Fibroblast of the aortic adventitia (primary cell): ENCODE results near the gene ARMCX2. TPM values are rescaled to one million over a fixed set of nuclear protein-coding genes. Genes with fewer than 3 reads are reported as not detected.

Experiments used
- DNase-seq: peaks from one replicate; pipeline ENCODE4 v3.0.0-alpha.2; 2010; ENCODE audit warnings: low read depth
- H3K4me3 ChIP-seq: 2 replicates; pipeline ENCODE4 v1.5.1; 2011; ENCODE audit warnings: low read depth, mild to moderate bottlenecking, control low read depth, low read length, moderate library complexity
- CTCF ChIP-seq: IDR thresholded peaks from 2 replicates; pipeline ENCODE4 v1.5.1; 2011; ENCODE audit warnings: mild to moderate bottlenecking, low read length, control low read depth, inconsistent platforms; ENCODE audit not compliant: insufficient read depth
- total RNA-seq: library from RNA; depleted of rRNA; stranded (reverse); fragments of >200 nt; gene quantifications from 2 replicates; pipeline ENCODE4 v1.2.3, GENCODE V29; 2012; ENCODE audit warnings: low replicate concordance

ARMCX2 gene
- total RNA-seq, 1 donor, result 68.5 TPM

GRCh38 chrX:101682723-101683122, 23.1 kb upstream of the ARMCX2 start:
- H3K4me3 ChIP-seq, result no peak overlapping the region
- DNase-seq, result no peak
- TF ChIP-seq CTCF, result no peak

GRCh38 chrX:101677028-101677427, 17.4 kb upstream of the ARMCX2 start:
- H3K4me3 ChIP-seq, result no peak overlapping the region
- TF ChIP-seq CTCF, result no peak
- no peak for DNase-seq

GRCh38 chrX:101676571-101676970, 16.9 kb upstream of the ARMCX2 start:
- no peak for TF ChIP-seq CTCF
- no peak overlapping the region for H3K4me3 ChIP-seq
- DNase-seq, result no peak

- no peak for DNase-seq
- H3K4me3 ChIP-seq, result no peak overlapping the region
- no peak for TF ChIP-seq CTCF
Observed at GRCh38 chrX:101668143-101668542, 8.5 kb upstream of the ARMCX2 start.

- TF ChIP-seq CTCF, result no peak
- DNase-seq, result peak; percentile 36
- H3K4me3 ChIP-seq, result peak overlapping the region; percentile 75
Observed at GRCh38 chrX:101658661-101659491, 774 bp downstream of the ARMCX2 start.

- no peak for TF ChIP-seq CTCF
Observed at GRCh38 chrX:101657495-101657894, 2.2 kb downstream of the ARMCX2 start.

GRCh38 chrX:101656817-101657216, 2.8 kb downstream of the ARMCX2 start:
- H3K4me3 ChIP-seq, result no peak overlapping the region
- TF ChIP-seq CTCF, result no peak
- DNase-seq, result no peak

More at GRCh38 chrX:101657495-101657894, 2.2 kb downstream of the ARMCX2 start:
- H3K4me3 ChIP-seq, result no peak overlapping the region
- no peak for DNase-seq
